Upper lobe of left lung (tissue), 4 donors: ENCODE measurements around the gene ZNF594.
"Not testable (repeated sequence)": the region's sequence is repeated elsewhere in the genome, so short reads cannot be mapped to it uniquely, and the experiment has no call there.

ENCODE experiments used
- CTCF ChIP-seq, 6 experiments: fragments of 450-650 bp in 4 of 6; fragments of 200-600 bp in 2 of 6; sonication (generic) in 2 of 6; IDR thresholded peaks; one replicate each; pipeline ENCODE4 v1.5.1; 2016 to 2019; ENCODE audit warnings: antibody characterized with exemption in 6 of 6
- POLR2A ChIP-seq, 4 donors: fragments of 450-650 bp; IDR thresholded peaks; one replicate each; pipeline ENCODE4 v1.5.1; 2016 to 2017; ENCODE audit warnings: antibody characterized with exemption in 4 of 4, mild to moderate bottlenecking in 2 of 4

- not testable (repeated sequence) for TF ChIP-seq CTCF, POLR2A (IDR thresholded peaks at IDR 0.05)
Measured at GRCh38 chr17:5136580-5137412, 54.9 kb downstream of the ZNF594 start.
